ENCODE measurements around the gene BABAM2. TPM values are rescaled to one million over a fixed set of nuclear protein-coding genes. Genes with fewer than 3 reads are reported as not detected.

BABAM2 gene
- total and polyA plus RNA-seq, 2 experiments from 2014 or later: 31.8 to 83.3 TPM

DNA sequence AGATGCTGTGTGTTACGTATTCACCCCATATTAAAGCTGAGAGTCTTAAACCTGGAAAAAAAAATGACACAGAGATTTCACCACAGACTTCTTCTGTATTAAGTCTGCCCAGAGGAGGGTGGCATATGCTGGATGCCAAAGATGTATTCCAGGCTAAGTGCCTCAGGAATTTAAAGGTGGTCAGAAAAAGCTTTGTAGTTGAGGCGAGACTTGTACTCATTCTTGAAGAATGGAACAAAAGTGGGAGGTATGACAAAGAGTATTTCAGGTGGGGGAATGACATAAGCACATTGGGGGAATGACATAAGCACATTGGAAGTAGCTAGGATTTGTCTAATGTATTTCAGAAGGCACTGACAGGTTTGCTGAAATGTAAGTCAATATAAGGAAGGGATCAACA is 98.6 kb downstream of the BABAM2 start:
- H3K4me3 ChIP-seq: no peak overlapping the region
- DNase-seq (ENCODE audit: low read depth in 1 of 2, low spot score in 1 of 2): no peak
- H3K9me3 ChIP-seq (ENCODE audit: low read depth): no peaks in the 10 kb centered on the region
- no peaks in the 10 kb centered on the region for H3K36me3 ChIP-seq
- no peak for TF ChIP-seq CTCF (IDR thresholded peaks at IDR 0.05; ENCODE audit: low read depth, low read length)
- H3K4me1 ChIP-seq (ENCODE audit: low read depth): no peaks in the 10 kb centered on the region
- H3K27ac ChIP-seq: no peak overlapping the region
- no peaks in the 10 kb centered on the region for H3K27me3 ChIP-seq

DNA sequence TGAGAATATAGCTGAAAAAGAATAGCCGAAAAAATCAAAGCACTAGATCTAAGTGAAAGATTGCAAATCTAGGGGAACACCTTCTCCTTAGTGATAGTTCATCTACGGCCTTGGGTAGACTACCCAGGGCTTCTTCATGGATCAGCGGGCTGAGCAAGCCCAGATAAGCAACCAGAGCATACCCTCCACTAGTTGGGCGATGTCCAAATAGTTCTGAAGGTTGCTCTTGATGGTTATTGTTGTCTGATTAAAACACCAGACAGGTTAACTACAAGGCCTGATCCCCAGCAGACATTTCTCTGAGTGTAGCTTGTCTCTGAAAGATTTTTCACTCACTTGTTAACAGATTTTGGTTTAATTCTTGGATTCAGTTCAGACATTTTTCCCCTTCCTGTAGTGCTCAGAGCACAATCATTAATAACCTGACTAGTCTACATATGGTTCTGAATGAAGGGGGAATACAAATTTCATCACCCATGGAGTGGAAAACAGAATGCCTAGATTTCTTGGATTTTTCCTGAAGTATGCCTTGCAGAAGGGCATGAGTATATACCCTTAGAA is 99.6 kb downstream of the BABAM2 start:
- TF ChIP-seq CTCF (IDR thresholded peaks at IDR 0.05; ENCODE audit: low read depth, low read length): no peak
- Histone ChIP-seq H3K4me3 (no peak overlapping the region), H3K36me3 (no peaks in the 10 kb centered on the region), H3K27me3 (no peaks in the 10 kb centered on the region), H3K27ac (no peak overlapping the region), H3K9me3 (ENCODE audit: low read depth) (no peaks in the 10 kb centered on the region), H3K4me1 (ENCODE audit: low read depth) (no peaks in the 10 kb centered on the region)
- peak in 1 of 2 donors; percentile 29 for DNase-seq (ENCODE audit: low read depth in 1 of 2, low spot score in 1 of 2)

DNA sequence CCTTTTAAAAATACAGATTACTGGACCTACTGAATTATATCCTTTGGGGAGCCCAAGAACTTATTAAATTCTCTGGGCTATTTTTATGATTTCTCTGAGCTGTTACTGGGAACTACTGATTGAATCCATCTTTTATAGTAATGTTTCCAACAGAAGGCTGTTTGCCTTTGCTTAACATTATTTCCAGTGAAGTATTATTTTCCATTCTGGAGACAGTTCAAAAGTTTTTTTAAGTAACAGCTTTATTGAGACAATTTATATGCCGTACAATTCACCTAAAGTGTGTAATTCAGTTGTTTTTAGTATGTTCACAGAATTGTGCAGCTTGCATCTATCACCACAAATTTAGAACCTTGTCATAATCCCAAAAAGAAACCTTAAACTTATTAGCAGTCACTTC is 100.6 kb downstream of the BABAM2 start:
- Histone ChIP-seq H3K27me3 (no peaks in the 10 kb centered on the region), H3K9me3 (ENCODE audit: low read depth) (no peaks in the 10 kb centered on the region), H3K27ac (no peak overlapping the region), H3K4me3 (no peak overlapping the region), H3K36me3 (no peaks in the 10 kb centered on the region), H3K4me1 (ENCODE audit: low read depth) (no peaks in the 10 kb centered on the region)
- TF ChIP-seq CTCF (IDR thresholded peaks at IDR 0.05; ENCODE audit: low read depth, low read length): no peak
- DNase-seq (ENCODE audit: low read depth in 1 of 2, low spot score in 1 of 2): no peak

GRCh38 chr2:27992787-27993401 is 102.4 kb downstream of the BABAM2 start:
- no peaks in the 10 kb centered on the region for H3K4me1 ChIP-seq (ENCODE audit: low read depth)
- H3K27ac ChIP-seq: no peak overlapping the region
- no peaks in the 10 kb centered on the region for H3K9me3 ChIP-seq (ENCODE audit: low read depth)

GRCh38 chr2:27993402-27993787 is 102.9 kb downstream of the BABAM2 start:
- Histone ChIP-seq H3K27me3 (no peaks in the 10 kb centered on the region), H3K36me3 (no peaks in the 10 kb centered on the region), H3K4me1 (ENCODE audit: low read depth) (no peaks in the 10 kb centered on the region), H3K4me3 (no peak overlapping the region), H3K9me3 (ENCODE audit: low read depth) (no peaks in the 10 kb centered on the region), H3K27ac (no peak overlapping the region)
- TF ChIP-seq CTCF (IDR thresholded peaks at IDR 0.05; ENCODE audit: low read depth, low read length): no peak
- peak in 1 of 2 donors; percentile 49 for DNase-seq (ENCODE audit: low read depth in 1 of 2, low spot score in 1 of 2)

More at GRCh38 chr2:27992787-27993401, 102.4 kb downstream of the BABAM2 start:
- peak in 1 of 2 donors; percentile 68 for DNase-seq (ENCODE audit: low read depth in 1 of 2, low spot score in 1 of 2)
- no peak for TF ChIP-seq CTCF (IDR thresholded peaks at IDR 0.05; ENCODE audit: low read depth, low read length)
- H3K27me3 ChIP-seq: no peaks in the 10 kb centered on the region
- H3K36me3 ChIP-seq: no peaks in the 10 kb centered on the region
- no peak overlapping the region for H3K4me3 ChIP-seq
